H9 (cell line): ENCODE measurements around the gene PIN4. TPM values are rescaled to one million over a fixed set of nuclear protein-coding genes. Genes with fewer than 3 reads are reported as not detected.

Experiments
- DNase-seq: peaks from one replicate; pipeline ENCODE4 v3.0.0-alpha.2; 2017
- H2AFZ ChIP-seq: one replicate; pipeline ENCODE4 v1.6.1; 2013; ENCODE audit warnings: mild to moderate bottlenecking, low read length, control low read depth, moderate library complexity
- H2AK5ac ChIP-seq: 2 replicates; pipeline ENCODE4 v1.6.1; 2013; ENCODE audit warnings: low read length, control low read depth, mixed read lengths; ENCODE audit not compliant: insufficient read length
- H2BK120ac ChIP-seq: one replicate; pipeline ENCODE4 v1.6.1; 2013; ENCODE audit warnings: low read depth, mild to moderate bottlenecking, low read length, control low read depth, inconsistent platforms; ENCODE audit not compliant: poor library complexity, severe bottlenecking
- H2BK12ac ChIP-seq: 2 replicates; pipeline ENCODE4 v1.6.1; 2013; ENCODE audit warnings: low read length, control low read depth, mixed read lengths, low read depth; ENCODE audit not compliant: insufficient read length
- H2BK15ac ChIP-seq: 2 replicates; pipeline ENCODE4 v1.6.1; 2013; ENCODE audit warnings: low read depth, low read length, control low read depth
- H2BK20ac ChIP-seq: one replicate; pipeline ENCODE4 v1.6.1; 2013; ENCODE audit warnings: low read depth, mild to moderate bottlenecking, low read length, control low read depth, inconsistent platforms; ENCODE audit not compliant: poor library complexity, severe bottlenecking
- H2BK5ac ChIP-seq: 2 replicates; pipeline ENCODE4 v1.6.1; 2013; ENCODE audit warnings: low read length, control low read depth, mixed read lengths; ENCODE audit not compliant: insufficient read length
- H3K14ac ChIP-seq: 2 replicates; pipeline ENCODE4 v1.6.1; 2013; ENCODE audit warnings: low read length, control low read depth; ENCODE audit not compliant: insufficient read depth
- H3K18ac ChIP-seq: 2 replicates; pipeline ENCODE4 v1.6.1; 2013; ENCODE audit warnings: low read depth, mild to moderate bottlenecking, mixed read lengths, low read length, control low read depth; ENCODE audit not compliant: insufficient read length
- H3K23ac ChIP-seq: 2 replicates; pipeline ENCODE4 v1.6.1; 2013; ENCODE audit warnings: low read length, control low read depth, mixed read lengths, low read depth; ENCODE audit not compliant: insufficient read length
- H3K23me2 ChIP-seq: 2 replicates; pipeline ENCODE4 v1.6.1; 2013; ENCODE audit warnings: low read depth, mild to moderate bottlenecking, mixed read lengths, low read length, control low read depth; ENCODE audit not compliant: insufficient read length, poor library complexity, severe bottlenecking
- H3K27ac ChIP-seq: 2 replicates; pipeline ENCODE4 v1.5.1; 2013; ENCODE audit warnings: low read length, control low read depth, mixed read lengths, low read depth; ENCODE audit not compliant: insufficient read length
- H3K27me3 ChIP-seq: 2 replicates; pipeline ENCODE4 v1.6.1; 2013; ENCODE audit warnings: low read length, control low read depth, inconsistent platforms; ENCODE audit not compliant: insufficient read depth
- H3K4ac ChIP-seq: 2 replicates; pipeline ENCODE4 v1.6.1; 2013; ENCODE audit warnings: low read depth, mild to moderate bottlenecking, control low read depth, inconsistent platforms, low read length, moderate library complexity
- H3K4me1 ChIP-seq: 2 replicates; pipeline ENCODE4 v1.6.1; 2013; ENCODE audit warnings: low read length, control low read depth, inconsistent platforms; ENCODE audit not compliant: insufficient read depth
- H3K4me2 ChIP-seq: 2 replicates; pipeline ENCODE4 v1.6.1; 2013; ENCODE audit warnings: low read length, control low read depth, mixed read lengths; ENCODE audit not compliant: insufficient read length, insufficient read depth
- H3K56ac ChIP-seq: 2 replicates; pipeline ENCODE4 v1.6.1; 2013; ENCODE audit warnings: low read depth, mild to moderate bottlenecking, mixed read lengths, low read length, control low read depth; ENCODE audit not compliant: insufficient read length
- H3K79me1 ChIP-seq: 2 replicates; pipeline ENCODE4 v1.6.1; 2013; ENCODE audit warnings: low read depth, mild to moderate bottlenecking, moderate library complexity, low read length, control low read depth, inconsistent platforms; ENCODE audit not compliant: insufficient read depth, poor library complexity, severe bottlenecking
- H3K79me2 ChIP-seq: 2 replicates; pipeline ENCODE4 v1.6.1; 2013; ENCODE audit warnings: low read length, control low read depth, inconsistent platforms; ENCODE audit not compliant: insufficient read depth
- H3K9ac ChIP-seq: 2 replicates; pipeline ENCODE4 v1.6.1; 2013; ENCODE audit warnings: low read length, control low read depth, mixed read lengths; ENCODE audit not compliant: insufficient read length; ENCODE audit errors: extremely low read depth
- H3K9me3 ChIP-seq: one replicate; pipeline ENCODE4 v1.6.1; 2013; ENCODE audit warnings: low read depth, low read length, inconsistent platforms; ENCODE audit not compliant: control insufficient read depth
- H3T11ph ChIP-seq: one replicate; pipeline ENCODE4 v1.6.1; 2013; ENCODE audit warnings: mild to moderate bottlenecking, low read length, control low read depth, inconsistent platforms
- H4K20me1 ChIP-seq: one replicate; pipeline ENCODE4 v1.6.1; 2013; ENCODE audit not compliant: control insufficient read depth, insufficient read length, insufficient read depth
- H4K5ac ChIP-seq: 2 replicates; pipeline ENCODE4 v1.6.1; 2013; ENCODE audit warnings: low read depth, mild to moderate bottlenecking, mixed read lengths, low read length, control low read depth; ENCODE audit not compliant: insufficient read length
- H4K8ac ChIP-seq: replicated peaks from 2 replicates; pipeline ENCODE4 v1.6.1; 2013; ENCODE audit warnings: low read length, control low read depth, mixed read lengths, low read depth; ENCODE audit not compliant: insufficient read length
- H4K91ac ChIP-seq: 2 replicates; pipeline ENCODE4 v1.6.1; 2013; ENCODE audit warnings: low read depth, mild to moderate bottlenecking, moderate library complexity, mixed read lengths, low read length, control low read depth; ENCODE audit not compliant: insufficient read length
- H3K27ac Mint-ChIP-seq, 3 experiments: 2 replicates in 2 of 3; 3 replicates in 1 of 3; pipeline ENCODE4 v1.8.0; 2020 to 2021; ENCODE audit warnings: mixed read lengths in 3 of 3, mild to moderate bottlenecking in 1 of 3, moderate library complexity in 1 of 3
- H3K27me3 Mint-ChIP-seq: 2 replicates; pipeline ENCODE4 v1.8.0; 2021; ENCODE audit warnings: low read depth, mild to moderate bottlenecking, moderate library complexity, mixed read lengths
- H3K36me3 Mint-ChIP-seq, 3 experiments: 2 replicates in 2 of 3; 3 replicates in 1 of 3; pipeline ENCODE4 v1.8.0; 2020 to 2021; ENCODE audit warnings: low read depth in 3 of 3, mixed read lengths in 3 of 3; ENCODE audit not compliant: insufficient read depth in 1 of 3
- H3K4me1 Mint-ChIP-seq, 2 experiments: 2 replicates each; pipeline ENCODE4 v1.8.0; 2020; ENCODE audit warnings: mixed read lengths in 2 of 2
- H3K4me3 Mint-ChIP-seq, 2 experiments: 2 replicates in 1 of 2; 3 replicates in 1 of 2; pipeline ENCODE4 v1.8.0; 2020 to 2021; ENCODE audit warnings: mild to moderate bottlenecking in 2 of 2, mixed read lengths in 2 of 2, moderate library complexity in 1 of 2
- H3K9me3 Mint-ChIP-seq, 2 experiments: 2 replicates in 1 of 2; 3 replicates in 1 of 2; pipeline ENCODE4 v1.8.0; 2020; ENCODE audit warnings: mild to moderate bottlenecking in 2 of 2, mixed read lengths in 2 of 2, moderate library complexity in 1 of 2
- CTCF ChIP-seq: fragments of 200-600 bp; sonication (generic); conservative IDR thresholded peaks from 3 replicates; pipeline ENCODE4 v1.8.0; 2021; ENCODE audit warnings: antibody characterized with exemption, mild to moderate bottlenecking
- WGBS: extraction: QIAGEN DNeasy Blood & Tissue Kit; methylation state at CpG from one replicate; pipeline ENCODE4 v1.1.7; 2013; ENCODE audit warnings: missing lambda C conversion rate, low lambda C conversion rate, mixed read lengths; ENCODE audit not compliant: insufficient read length; ENCODE audit errors: extremely low coverage; 5-methylcytosine and 5-hydroxymethylcytosine counted together
- total RNA-seq: library from RNA; stranded (reverse); gene quantifications from 2 replicates; pipeline ENCODE4 v1.2.1, GENCODE V29; 2021

PIN4 gene
- total RNA-seq, 1 experiment from 2014 or later: 16.3 TPM

DNA sequence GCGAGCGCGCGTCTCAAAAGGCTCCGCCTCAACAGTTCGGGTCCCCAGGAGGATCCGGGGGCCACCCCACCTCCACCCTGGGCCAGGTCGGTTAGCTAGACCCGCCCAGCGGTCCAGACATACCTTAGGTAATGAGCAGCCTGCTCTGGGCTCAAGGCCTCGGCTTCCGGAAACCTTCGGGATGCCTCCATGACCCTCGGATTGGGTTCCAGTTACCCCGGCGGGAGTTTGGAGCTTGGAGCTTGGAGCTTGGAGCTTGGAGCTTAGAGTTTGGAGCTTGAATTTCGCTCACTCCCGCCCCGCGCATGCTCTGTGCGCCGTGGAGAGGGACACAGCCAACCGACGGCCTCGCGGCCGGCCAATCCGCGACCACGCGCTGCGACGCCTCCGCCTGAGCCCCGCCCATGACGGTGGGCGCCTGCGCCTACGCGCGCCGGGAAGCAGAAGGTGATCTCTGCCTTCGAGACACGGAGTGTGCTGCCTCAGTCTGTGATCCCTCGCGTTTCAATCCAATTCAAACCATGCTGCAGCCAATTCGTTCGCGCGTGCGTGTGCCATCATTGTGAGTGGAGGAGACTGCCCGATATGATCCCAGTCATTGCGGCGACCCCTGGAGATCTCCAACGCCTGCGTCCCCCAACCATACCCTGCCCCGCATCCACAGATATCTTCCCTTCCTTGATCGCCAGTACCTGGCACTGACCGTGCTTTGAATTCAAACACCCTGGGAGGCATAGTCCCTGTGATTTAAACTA lies 57.3 kb downstream of the PIN4 start, which contains the start of gene ERCC6L:
TSS of gene ERCC6L (minus strand) at position 307 of the 755 bp plus-strand sequence. CDS start at position 191, 116 bp downstream.
- no peaks in the 10 kb centered on the region for H3K4me1 ChIP-seq
- Mint-ChIP-seq H3K27ac (peak within 1 kb of the TSS in 2 of 3 experiments; percentile 88 to 97; a peak in 6 of 7 replicates), H3K27me3 (no peaks in the 10 kb centered on the region), H3K36me3 (peaks cover 25 to 37% (median 31%) of the 10 kb centered on the region in 3 experiments), H3K4me3 (peak within 1 kb of the TSS; percentile 83 to 89), H3K4me1 (peaks cover 0 to 6% of the 10 kb centered on the region in 2 experiments; a peak in 2 of 4 replicates), H3K9me3 (peaks cover 64 to 76% of the 10 kb centered on the region in 2 experiments)
- H2AK5ac ChIP-seq: no peak within 1 kb of the TSS
- H2BK120ac ChIP-seq: no peak within 1 kb of the TSS
- no peaks in the 10 kb centered on the region for H3K27me3 ChIP-seq
- WGBS: no CpG with 5 or more reads among the region's 59 CpGs
- no peak within 1 kb of the TSS for H2BK5ac ChIP-seq
- H2BK15ac ChIP-seq: no peak within 1 kb of the TSS
- no peaks in the 10 kb centered on the region for H3K79me1 ChIP-seq
- no peak within 1 kb of the TSS for H4K91ac ChIP-seq
- peaks cover 12% of the 10 kb centered on the region for H3K9me3 ChIP-seq
- no peak within 1 kb of the TSS for H2BK20ac ChIP-seq
- H3K9ac ChIP-seq: peak within 1 kb of the TSS; percentile 82
- no peak for TF ChIP-seq CTCF
- no peak within 1 kb of the TSS for H3T11ph ChIP-seq
- peak within 1 kb of the TSS; percentile 59; the same call in 1 of the 2 replicates for H3K14ac ChIP-seq
- no peak within 1 kb of the TSS for H3K56ac ChIP-seq
- no peak within 1 kb of the TSS for H3K27ac ChIP-seq
- no peak within 1 kb of the TSS for H2BK12ac ChIP-seq
- no peak within 1 kb of the TSS for H4K5ac ChIP-seq
- H3K4me2 ChIP-seq: peak within 1 kb of the TSS; percentile 44
- no peak within 1 kb of the TSS for H3K4ac ChIP-seq
- peaks cover 4% of the 10 kb centered on the region; the same call in 1 of the 2 replicates for H3K79me2 ChIP-seq
- H3K23me2 ChIP-seq: peaks cover 3% of the 10 kb centered on the region
- peak within 1 kb of the TSS; percentile 56 for H3K18ac ChIP-seq
- no peaks in the 10 kb centered on the region for H4K20me1 ChIP-seq
- H4K8ac ChIP-seq: no peak within 1 kb of the TSS
- no peak within 1 kb of the TSS for H2AFZ ChIP-seq
- DNase-seq: peak; percentile 92
- no peak within 1 kb of the TSS for H3K23ac ChIP-seq
